GM19455 (cell line): ENCODE results near the gene SETSIP.
"Not testable (repeated sequence)": the region's sequence is repeated elsewhere in the genome, so short reads cannot be mapped to it uniquely, and the experiment has no call there.

Source experiments
- ATAC-seq: cut with Tn5 transposase; IDR thresholded peaks from one replicate; pipeline ENCODE4 v1.9.1; 2021; ENCODE audit not compliant: unreplicated experiment

The SETSIP gene

GRCh38 chr1:92065042-92065441 lies 10.2 kb downstream of the SETSIP start:
- no peak for ATAC-seq

GRCh38 chr1:92051948-92052347 lies 23.3 kb downstream of the SETSIP start:
- ATAC-seq: no peak

GRCh38 chr1:92045766-92046495 lies 29.3 kb downstream of the SETSIP start:
- no peak for ATAC-seq

- ATAC-seq: no peak
Measured at GRCh38 chr1:92043621-92044020, 31.6 kb downstream of the SETSIP start.

GRCh38 chr1:92040971-92041370 lies 34.2 kb downstream of the SETSIP start:
- no peak for ATAC-seq

- no peak for ATAC-seq
Measured at GRCh38 chr1:92038695-92039346, 36.4 kb downstream of the SETSIP start.

GRCh38 chr1:92037400-92037799 lies 37.8 kb downstream of the SETSIP start:
- no peak for ATAC-seq

GRCh38 chr1:92031281-92032110 lies 43.7 kb downstream of the SETSIP start:
- no peak for ATAC-seq

- ATAC-seq: no peak
Measured at GRCh38 chr1:92030656-92031107, 44.5 kb downstream of the SETSIP start.

- ATAC-seq: no peak
Measured at GRCh38 chr1:92029241-92029922, 45.8 kb downstream of the SETSIP start.

GRCh38 chr1:92026806-92027205 lies 48.4 kb downstream of the SETSIP start:
- no peak for ATAC-seq

- not testable (repeated sequence) for ATAC-seq
Measured at GRCh38 chr1:92026042-92026441, 49.2 kb downstream of the SETSIP start.
